Upper lobe of right lung (tissue), 1 donor: ENCODE results near the gene IMPA2. TPM values are rescaled to one million over a fixed set of nuclear protein-coding genes. Genes with fewer than 3 reads are reported as not detected.

ENCODE experiments used
- ATAC-seq: fragments of 200-7000 bp; cut with Tn5 transposase; one replicate; pipeline ENCODE4 v1.9.1; 2020; ENCODE audit warnings: mild to moderate bottlenecking, moderate library complexity
- DNase-seq: peaks from one replicate; pipeline ENCODE4 v3.0.0-alpha.2; 2020
- H3K27ac ChIP-seq: fragments of 200-600 bp; one replicate; pipeline ENCODE4 v1.8.0; 2022
- H3K27me3 ChIP-seq: fragments of 200-600 bp; one replicate; pipeline ENCODE4 v1.8.0; 2022; ENCODE audit warnings: mild to moderate bottlenecking
- H3K36me3 ChIP-seq: fragments of 200-600 bp; one replicate; pipeline ENCODE4 v1.8.0; 2022
- H3K4me1 ChIP-seq: fragments of 200-600 bp; one replicate; pipeline ENCODE4 v1.8.0; 2022
- H3K4me3 ChIP-seq: fragments of 200-600 bp; one replicate; pipeline ENCODE4 v1.8.0; 2022; ENCODE audit warnings: mild to moderate bottlenecking
- H3K9me3 ChIP-seq: fragments of 200-600 bp; one replicate; pipeline ENCODE4 v1.8.0; 2022
- CTCF ChIP-seq: fragments of 200-600 bp; IDR thresholded peaks from one replicate; pipeline ENCODE4 v1.8.0; 2022; ENCODE audit warnings: antibody characterized with exemption
- intact Hi-C: fragments of 100-400 bp; cut with DNase I; formaldehyde crosslinking; loops from one replicate; pipeline ENCODE4 v1.11.0; 2022
- long read RNA-seq: library from polyadenylated mRNA; unstranded; transcript quantifications from one replicate; pipeline ENCODE4 v2.0.0, GENCODE V29; 2021
- total RNA-seq: library from RNA; stranded (reverse); fragmentation: NEBNext Ultra II Directional; extraction: Animal tissue kit (Norgen Biotek cat#: 25700); gene quantifications from one replicate; pipeline ENCODE4 v1.2.1, GENCODE V29; 2021
- donor health status: DM: no; HTN: yes; CAD: no; lungs with severe emphysema.

IMPA2 gene
- total RNA-seq = 54.6 TPM
- long read RNA-seq, transcript IMPA2-201 (8 exons, 1,534 nt) = major isoform, 79 of 101 reads
- long read RNA-seq, partial matches to known transcripts = 7 of 101 reads
- long read RNA-seq, other reads (novel, unspliced or antisense) = 13 of 101 reads

DNA sequence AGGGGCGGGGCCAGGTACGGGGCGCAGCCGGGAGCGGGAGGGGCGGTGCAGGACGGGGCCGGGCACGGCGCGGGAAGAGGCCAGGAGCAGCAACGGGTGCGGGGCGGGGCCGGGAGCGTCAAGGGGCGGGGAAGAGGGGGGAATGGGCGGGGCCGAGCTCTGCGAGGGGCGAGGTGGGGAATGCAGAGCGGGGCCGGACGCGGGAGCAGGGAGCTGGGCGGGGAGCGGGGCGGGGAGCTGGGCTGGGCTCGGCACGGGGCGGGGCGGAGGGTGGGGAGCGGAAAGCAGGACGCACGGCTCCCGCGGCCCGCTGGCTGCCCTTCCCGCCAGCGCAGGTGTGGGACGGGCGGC, at the start of gene IMPA2:
TSS of gene IMPA2 (plus strand) at position 316 of the 351 bp plus-strand sequence. CDS start 163 bp downstream, outside the sequence.
- TF ChIP-seq CTCF = no peak
- Histone ChIP-seq H3K27me3 (no peaks in the 10 kb centered on the region), H3K4me3 (peak within 1 kb of the TSS; percentile 76), H3K36me3 (no peaks in the 10 kb centered on the region), H3K27ac (peak within 1 kb of the TSS; percentile 97), H3K9me3 (no peaks in the 10 kb centered on the region), H3K4me1 (peaks cover 27% of the 10 kb centered on the region)
- no peak for DNase-seq
- intact Hi-C loops = no loop called here
- no peak for ATAC-seq

GRCh38 chr18:11932393-11932792, 48.9 kb upstream of the IMPA2 start:
- Histone ChIP-seq H3K4me1 (no peaks in the 10 kb centered on the region), H3K36me3 (no peaks in the 10 kb centered on the region), H3K9me3 (no peaks in the 10 kb centered on the region), H3K4me3 (no peak overlapping the region), H3K27me3 (no peaks in the 10 kb centered on the region), H3K27ac (no peak overlapping the region)
- intact Hi-C loops = loop anchor here (10.0 kb wide), 1 partner anchor 62 kb away; no protein-coding TSS in a partner anchor
- ATAC-seq = no peak
- no peak for DNase-seq
- no peak for TF ChIP-seq CTCF

GRCh38 chr18:11937874-11938478, 43.3 kb upstream of the IMPA2 start:
- no peak overlapping the region for H3K27ac ChIP-seq
- H3K4me1 ChIP-seq = no peaks in the 10 kb centered on the region
- H3K27me3 ChIP-seq = no peaks in the 10 kb centered on the region
- ATAC-seq = peak; percentile 92
- peak; percentile 81 for TF ChIP-seq CTCF
- DNase-seq = peak; percentile 81
- H3K4me3 ChIP-seq = no peak overlapping the region
- intact Hi-C loops = loop anchor here (10.0 kb wide), 1 partner anchor 57 kb away; no protein-coding TSS in a partner anchor
- no peaks in the 10 kb centered on the region for H3K9me3 ChIP-seq
- H3K36me3 ChIP-seq = no peaks in the 10 kb centered on the region

DNA sequence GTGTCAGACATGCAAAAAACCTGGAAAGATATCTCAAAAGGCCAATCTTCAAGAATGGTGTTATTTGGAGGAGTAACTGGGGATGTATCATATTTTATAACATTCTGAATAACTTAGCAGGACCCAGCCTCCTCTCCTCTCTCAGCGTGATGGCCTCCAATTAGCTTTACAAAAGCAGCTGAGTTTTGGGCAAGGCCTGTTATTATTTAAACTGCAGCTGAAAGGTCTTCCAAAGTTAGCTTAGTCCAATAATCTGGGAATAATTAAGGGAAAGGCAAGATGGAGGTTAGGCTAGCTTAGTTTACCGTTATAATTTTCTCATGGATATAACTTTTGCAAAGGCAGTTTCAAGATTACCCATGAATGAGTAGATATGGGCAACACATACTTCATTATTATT, 40.4 kb upstream of the IMPA2 start:
- H3K36me3 ChIP-seq = no peaks in the 10 kb centered on the region
- TF ChIP-seq CTCF = no peak
- no peak overlapping the region for H3K27ac ChIP-seq
- no peaks in the 10 kb centered on the region for H3K27me3 ChIP-seq
- intact Hi-C loops = no loop called here
- DNase-seq = no peak
- no peaks in the 10 kb centered on the region for H3K9me3 ChIP-seq
- H3K4me1 ChIP-seq = no peaks in the 10 kb centered on the region
- H3K4me3 ChIP-seq = no peak overlapping the region
- no peak for ATAC-seq

DNA sequence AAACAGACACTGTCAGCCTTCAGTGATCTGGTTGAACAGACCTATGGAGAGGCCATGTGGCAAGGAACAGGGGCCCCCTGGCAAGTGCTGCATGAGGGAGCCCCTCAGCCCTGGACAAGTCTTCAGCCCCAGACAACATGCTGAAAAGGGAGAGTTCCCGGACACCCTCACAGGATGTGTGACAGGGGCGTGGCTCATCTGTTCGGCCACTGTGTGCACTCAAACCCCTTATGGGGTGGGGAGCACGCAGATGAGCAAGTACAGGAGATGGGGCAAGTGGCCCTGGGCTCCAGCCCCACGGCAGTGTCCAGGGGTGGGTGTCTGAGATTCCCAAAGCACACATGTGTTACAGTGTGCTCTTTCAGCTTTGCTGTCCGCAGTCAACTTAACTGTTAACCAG, 37.8 kb upstream of the IMPA2 start:
- H3K4me1 ChIP-seq = peaks cover 21% of the 10 kb centered on the region
- H3K36me3 ChIP-seq = no peaks in the 10 kb centered on the region
- no peak for ATAC-seq
- no peaks in the 10 kb centered on the region for H3K9me3 ChIP-seq
- no peaks in the 10 kb centered on the region for H3K27me3 ChIP-seq
- intact Hi-C loops = no loop called here
- TF ChIP-seq CTCF = no peak
- H3K27ac ChIP-seq = no peak overlapping the region
- no peak overlapping the region for H3K4me3 ChIP-seq
- DNase-seq = no peak
